Glomerular visceral epithelial cell (primary cell): Measurements from ENCODE around the gene CCDC57.
"Not testable (repeated sequence)": the region's sequence is repeated elsewhere in the genome, so short reads cannot be mapped to it uniquely, and the experiment has no call there.

Experiments used
- DNase-seq: peaks from one replicate; pipeline ENCODE4 v3.0.0-alpha.2; 2016; ENCODE audit errors: extremely low spot score

Gene CCDC57

GRCh38 chr17:82225368-82226029, 12.9 kb upstream of the CCDC57 start:
- DNase-seq: no peak

- DNase-seq: no peak
These were observed 12.0 kb upstream of the CCDC57 start for GRCh38 chr17:82224666-82225065.

GRCh38 chr17:82223517-82223916, 10.9 kb upstream of the CCDC57 start:
- no peak for DNase-seq

DNA sequence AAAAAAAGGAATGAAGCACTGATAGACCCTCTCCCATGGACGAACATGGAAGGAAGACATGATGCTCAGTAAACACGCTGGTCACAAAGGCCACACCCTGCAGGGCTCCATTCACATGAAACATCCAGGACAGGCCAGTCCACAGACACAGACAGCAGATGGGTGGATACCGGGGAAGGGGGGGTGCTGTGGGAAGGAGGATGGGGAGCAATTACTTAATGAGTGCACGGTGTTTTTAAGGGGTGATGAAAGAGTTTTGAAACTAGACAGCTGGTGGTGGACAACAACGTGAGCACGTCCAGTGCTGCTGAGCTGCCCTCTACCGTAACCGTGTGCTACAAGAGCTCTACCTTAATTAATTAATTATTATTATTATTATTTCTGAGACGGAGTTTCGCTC, 10.2 kb upstream of the CCDC57 start:
- no peak for DNase-seq

DNA sequence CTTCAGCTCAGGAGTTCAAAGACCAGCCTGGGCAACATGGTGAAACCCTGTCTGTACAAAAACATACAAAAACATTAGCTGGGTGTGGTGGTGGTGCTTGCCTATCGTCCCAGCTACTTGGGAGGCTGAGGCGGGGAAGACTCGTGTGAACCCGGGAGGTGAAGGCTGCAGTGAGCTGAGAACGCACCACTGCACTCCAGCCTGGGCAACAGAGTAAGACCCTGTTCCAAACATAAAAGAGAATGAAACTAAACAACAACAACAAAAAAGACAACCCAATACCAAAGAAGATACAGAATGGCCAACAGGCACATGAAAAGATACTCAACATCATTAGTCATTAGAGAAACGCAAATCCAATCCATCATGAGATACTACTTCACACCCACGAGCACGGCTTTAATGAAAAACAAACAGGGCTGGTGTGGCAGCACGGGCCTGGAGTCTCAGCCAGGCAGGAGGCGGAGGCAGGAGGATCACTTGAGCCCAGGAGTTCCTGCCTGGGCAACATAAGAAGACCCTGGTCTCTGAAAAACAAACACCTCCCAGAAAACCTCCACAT, 8.8 kb upstream of the CCDC57 start:
- DNase-seq: no peak

DNA sequence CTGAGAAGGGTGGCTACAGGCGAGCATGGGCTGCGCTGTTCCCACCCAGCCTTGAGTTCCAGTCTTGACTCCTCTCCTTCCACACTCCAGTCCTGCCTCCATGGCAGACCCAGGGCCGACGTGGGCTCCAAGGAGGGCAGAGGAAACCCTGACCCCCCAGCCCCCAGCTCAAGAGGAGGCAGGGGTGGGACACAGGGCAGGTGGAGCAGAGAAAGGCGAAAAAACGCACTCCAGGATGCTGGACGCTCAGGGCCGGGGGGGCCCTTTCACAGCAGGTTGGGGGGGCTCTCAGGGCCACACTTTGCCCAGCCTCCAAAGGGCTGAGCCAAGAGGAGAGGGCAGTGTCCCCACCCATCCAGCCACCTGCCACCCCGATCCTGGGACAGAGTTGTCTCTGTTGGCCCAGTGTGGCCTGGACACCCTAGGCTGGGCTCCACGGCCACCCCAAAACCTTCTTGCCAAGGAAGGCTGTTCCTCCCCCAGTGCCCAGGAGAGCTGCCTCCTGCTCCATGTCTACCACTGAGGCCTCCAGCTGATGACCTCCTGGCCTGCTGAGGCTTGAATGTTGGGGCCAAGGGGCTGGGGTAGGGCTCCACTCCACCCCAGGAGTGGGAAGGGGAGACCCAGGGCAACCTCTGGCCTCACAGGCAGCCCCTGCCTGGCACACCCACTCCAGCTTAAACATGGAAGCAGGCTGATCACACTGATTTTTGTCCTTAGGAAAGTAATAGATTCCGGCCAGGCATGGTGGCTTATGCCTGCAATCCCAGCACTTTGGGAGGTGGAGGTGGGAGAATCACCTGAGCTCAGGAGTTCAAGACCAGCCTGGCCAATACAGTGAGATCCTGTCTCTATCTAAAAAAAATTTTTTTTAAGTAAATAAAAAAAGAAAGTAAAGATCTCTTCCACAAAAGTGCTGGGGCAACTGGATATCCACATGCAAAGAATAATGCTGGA, 7.4 kb upstream of the CCDC57 start:
- no peak for DNase-seq

DNA sequence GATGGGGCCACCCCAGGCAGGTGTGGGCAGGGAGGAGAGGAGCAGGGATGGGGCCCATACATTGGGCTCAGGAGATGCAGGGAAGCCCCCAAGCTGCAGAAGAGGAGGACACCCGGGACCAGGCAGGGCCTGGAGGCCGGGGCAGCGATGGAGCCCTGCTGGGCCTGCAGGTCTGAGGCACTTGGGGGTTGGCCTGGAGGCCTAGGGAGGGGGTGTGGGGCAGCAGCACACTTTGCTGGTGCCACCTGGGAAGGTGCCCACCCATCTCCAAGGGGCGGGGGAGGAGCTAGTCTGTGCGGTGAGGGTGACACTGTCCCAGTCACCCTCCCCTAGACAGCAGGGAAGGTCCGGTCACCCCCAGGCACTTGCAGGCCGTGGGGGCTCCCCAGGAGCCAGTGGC, 6.4 kb upstream of the CCDC57 start:
- DNase-seq: no peak

DNA sequence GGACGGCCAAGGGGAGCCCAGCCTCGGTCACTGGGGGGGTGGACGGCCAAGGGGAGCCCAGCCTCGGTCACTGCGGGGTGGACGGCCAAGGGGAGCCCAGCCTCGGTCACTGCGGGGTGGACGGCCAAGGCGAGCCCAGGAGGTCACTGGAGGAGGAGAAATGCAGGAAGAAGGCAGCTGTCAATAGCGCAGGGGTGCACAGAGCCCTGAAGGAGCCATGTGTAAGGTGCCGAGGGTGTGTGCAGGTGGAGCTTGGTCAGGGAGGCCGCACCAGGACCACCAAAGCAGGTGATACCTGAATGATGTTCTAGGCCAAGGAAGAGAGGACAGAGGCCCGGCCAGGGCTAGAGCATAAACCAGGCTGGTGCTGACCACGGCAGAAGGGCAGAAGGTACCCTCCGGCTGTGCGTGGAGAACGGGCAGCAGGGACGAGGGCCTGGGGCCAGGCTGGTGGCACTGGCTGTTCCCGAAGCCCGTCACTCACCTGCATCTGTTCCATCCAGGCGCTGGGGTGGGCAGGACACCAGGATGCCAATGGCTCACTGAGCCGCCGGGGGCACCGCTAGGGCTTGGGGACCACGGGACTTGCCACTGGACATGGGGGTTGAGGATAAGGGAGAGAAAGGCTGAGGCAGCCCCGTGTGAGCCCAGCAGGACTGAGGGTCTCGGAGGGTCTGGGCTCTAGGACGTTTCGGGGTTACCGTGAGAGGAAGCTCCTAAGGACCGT, 5.9 kb upstream of the CCDC57 start:
- no peak for DNase-seq

DNA sequence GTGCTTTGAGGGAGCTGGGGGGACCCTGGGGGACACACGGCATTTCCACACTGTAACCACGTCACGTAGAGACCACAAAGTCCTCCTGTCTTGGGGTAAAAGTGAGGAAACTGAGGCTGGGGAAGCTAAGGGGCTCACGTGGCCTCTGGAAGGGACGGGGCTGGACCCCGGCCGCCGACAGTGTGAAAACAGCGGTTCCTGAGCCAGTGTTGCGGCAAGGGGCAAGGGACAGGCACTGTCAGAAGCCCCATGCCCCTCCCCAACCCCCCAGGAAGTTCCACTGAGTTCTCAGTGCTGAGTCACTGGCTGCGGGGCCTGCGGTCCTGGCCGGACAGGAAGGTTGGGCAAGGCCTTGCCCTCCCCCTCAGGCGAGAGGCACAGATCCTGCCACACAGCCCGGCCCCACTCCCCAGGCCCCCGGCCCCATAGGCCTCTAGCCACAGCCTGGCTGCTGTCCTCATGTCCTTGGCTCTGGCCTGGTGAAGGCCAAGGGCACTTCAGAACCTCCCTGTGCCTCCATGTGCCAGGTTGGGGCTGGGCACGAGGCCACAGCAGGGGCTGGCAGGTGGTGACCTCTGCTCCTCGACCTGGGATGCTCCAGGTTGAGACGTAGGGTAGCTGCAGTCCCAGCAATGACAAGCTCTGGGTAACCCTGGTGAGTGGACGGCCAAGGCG, 5.0 kb upstream of the CCDC57 start:
- DNase-seq: peak; percentile 94

DNA sequence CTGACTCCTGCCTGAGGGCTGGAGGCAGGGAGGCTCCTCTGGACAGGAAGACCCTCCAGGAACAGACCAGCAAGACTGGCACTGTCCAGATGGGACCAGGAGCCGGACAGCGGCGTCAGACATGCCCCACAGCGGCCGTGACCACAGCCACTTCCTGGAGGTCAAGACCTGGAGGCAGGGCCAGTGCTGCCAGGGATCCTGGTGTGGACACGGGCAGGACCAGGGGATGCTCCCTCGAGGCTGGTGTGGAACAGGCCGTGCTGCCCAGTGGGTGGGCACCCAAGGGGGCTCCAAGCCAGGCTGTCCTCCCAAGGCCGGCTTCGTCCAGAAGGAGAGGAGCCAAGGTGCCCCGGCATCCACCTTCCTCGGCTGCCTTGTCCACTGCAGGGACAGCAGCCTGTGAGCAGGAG, 4.5 kb upstream of the CCDC57 start:
- DNase-seq: peak; percentile 73

DNA sequence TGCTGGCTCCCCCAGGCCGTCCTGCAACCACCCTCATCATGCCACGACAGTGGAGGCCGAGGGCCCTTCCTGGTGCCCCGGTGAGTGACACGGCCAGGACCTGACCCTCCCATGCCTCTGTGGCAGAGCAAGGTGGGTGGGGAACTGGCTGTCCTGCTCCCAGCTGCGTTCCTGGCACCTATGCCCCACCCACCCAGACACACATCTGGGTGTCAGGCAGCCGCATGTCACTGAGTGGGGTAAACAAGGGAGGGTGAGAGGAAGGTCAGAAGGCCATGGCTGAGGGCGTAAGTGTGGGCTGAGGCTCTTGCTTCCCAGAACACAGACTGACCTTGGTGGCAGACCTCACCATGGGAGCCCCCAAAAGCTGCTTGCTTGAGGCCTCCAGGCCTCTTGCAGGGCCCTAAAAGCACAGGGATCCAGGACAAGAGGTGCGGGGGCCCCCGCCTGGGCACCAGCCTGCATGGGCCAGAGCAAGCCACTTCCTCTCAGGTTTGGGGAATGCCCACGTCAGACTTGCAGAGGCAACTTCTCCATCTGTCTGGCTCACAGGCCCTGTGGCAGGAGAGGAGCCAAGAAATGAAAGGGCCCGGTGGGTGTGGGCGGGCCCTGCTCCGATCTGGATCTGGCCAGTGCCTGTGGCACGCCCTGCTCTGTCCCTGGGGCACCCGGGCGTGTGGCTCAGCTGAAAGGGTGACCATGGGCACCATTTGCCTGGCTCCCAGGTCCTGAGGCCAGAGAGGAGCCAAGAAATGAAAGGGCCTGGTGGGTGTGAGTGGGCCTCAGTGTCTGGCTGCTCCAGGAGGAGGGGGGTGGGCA, 3.9 kb upstream of the CCDC57 start:
- peak; percentile 91 for DNase-seq

DNA sequence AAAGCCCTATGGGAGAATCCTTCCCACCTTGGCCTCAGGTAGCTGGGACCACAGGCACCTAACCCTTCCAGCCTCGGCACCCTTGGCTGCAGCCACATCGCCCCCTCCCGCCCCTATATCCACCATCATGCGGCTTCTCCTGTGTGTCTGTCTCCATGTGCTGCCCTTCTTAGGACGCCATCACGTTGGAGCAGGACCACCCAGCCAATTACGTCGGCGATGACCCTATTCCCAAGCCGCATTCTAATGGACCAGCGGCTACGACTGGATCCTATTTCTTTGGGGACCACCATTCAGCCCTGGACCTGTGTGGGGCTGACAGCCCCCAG, 3.3 kb upstream of the CCDC57 start:
- DNase-seq: no peak

DNA sequence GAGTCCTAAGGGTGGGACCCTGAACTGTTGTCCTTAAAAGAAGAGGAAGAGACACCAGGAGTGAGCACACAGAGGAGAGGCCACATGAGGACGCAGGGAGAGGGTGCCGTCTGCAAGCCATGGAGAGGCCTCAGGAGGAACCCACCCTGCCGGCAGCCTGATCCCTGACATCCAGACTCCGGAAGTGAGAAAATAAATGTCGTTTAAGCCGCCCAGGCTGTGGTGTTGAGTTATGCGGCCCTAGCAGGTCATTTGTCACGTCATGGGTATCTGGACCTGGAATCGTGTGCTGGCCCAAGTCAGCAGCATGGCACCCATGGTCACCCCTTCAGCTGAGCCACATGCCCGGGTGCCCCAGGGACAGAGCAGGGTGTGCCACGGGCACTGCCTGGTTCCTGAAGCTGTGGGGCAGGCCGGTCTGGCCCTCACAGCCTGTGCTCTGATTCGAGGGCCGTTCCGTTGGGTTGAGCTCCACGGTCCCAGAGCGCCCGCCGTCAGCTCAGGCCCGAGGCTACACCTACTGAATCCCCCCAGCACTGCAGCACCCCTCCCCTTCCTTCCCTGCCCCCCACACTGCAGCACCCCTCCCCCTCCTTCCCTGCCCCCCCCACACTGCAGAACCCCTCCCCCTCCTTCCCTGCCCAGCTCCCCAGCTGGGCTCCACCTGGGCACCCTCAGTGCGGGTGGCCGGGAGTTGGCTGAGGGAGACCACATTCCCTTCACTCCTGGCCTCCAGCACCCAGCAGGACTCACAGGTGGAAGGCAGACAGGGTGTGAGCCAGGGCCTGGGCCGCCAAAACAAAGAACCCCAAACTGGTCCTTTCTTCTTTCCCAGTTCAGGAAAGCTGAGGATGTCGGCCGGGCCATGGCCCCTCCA, 2.7 kb upstream of the CCDC57 start:
- no peak for DNase-seq

DNA sequence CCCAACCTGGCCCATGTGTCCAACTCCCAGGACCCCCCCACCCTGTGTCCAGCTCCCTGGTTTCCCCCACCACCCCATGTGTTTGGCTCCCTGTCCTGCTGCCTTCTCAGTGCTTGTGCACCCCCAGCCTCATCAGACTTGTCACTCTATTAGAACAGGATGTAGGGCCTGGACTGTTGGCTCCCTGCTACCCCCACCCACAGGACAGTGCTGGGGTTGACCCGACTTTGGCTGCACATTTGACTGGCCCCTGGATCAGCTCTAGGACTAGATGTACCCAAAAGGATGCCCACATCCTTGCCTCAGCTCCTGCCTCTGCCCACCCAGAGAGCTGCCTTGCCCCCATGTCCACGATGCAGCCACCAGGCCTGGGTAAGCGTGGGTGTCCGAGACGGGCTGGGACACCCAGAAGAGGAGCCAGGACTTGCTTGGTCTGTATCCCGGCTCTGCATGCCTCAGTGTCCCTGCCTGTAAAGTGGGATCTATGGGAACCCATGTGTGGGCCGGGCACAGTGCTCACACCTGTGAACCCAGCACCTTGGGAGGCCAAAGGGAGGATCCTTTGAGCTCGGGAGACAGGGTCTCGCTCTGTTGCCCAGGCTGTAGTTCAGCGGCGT, 1.5 kb upstream of the CCDC57 start:
- no peak for DNase-seq

DNA sequence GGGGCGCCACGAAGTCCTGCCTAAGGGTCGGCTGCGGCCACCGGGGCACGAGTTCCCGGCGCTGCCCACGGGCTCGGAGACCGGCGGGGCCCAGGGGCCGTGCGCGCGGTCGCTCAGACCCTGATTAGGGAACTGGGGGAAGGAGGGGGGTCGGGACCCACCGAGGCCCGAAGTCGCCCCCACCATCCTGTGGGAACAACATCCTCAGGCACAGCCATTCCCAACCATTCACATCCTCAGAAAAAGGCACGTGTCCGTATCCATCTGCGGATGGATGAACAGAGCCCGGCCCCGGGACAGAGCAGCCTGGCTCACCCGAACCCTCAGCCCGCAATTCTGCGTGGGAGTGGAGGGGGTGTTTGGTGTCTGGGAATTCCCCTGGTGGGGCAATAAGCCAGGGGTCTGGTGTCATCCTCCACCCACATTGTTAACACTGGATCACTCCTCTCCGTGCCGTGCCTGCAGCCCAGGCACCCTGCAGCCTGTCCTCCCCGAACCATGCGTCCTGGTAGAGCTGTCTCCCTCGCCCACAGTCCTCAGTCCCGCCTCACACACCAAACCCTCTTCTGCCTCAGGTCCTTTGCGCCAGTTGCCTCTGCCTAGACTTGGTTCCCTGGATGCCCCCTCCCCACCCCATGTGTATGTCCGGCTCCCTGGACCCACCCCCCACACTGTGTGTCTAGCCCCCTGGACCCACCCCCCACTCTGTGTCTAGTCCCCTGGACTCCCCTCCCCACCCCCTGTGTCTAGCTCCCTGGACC, 789 bp upstream of the CCDC57 start:
- DNase-seq: peak; percentile 87

GRCh38 chr17:82210655-82211054, 2.0 kb downstream of the CCDC57 start:
- DNase-seq: not testable (repeated sequence)

DNA sequence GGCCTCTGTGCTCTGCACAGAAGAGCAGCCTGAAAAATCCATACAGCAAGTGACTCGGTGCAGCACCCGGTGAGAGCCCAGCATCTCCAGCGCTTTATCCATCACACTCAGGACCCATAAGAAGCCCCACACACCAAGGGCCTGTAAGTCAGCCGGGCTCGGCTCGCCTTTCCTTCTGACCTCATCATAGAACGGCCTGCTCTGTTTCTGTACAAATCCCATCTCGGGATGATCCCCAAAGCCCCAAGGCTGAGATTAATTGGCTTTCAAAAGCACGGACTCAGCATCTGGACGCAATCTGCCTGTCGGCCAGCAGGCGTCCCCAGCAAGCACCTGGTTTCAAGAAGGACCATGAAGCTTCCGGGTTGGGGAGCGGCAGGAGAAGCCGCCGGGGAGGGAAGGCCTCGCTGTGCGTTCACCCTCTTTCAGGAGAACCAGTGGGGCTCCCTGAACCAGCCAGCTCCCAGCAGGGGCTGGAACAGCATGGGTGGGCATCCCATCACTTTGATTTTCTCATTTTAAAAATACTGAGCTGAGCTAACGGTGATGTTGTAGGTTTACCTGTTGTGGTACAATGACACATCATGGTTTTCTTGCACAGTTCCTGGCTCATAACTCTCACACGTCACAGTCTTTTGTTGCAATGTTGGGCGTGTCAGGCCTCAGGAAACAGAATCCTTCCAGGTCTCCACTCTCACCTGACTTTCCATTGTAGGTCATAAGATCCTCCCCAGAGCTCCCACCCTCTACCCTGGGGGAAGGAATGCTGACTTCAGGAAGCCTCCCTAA, 6.7 kb downstream of the CCDC57 start:
- DNase-seq: peak; percentile 86
